HG02588 (cell line): ENCODE measurements around the gene LCK.
"Not testable (repeated sequence)": the region's sequence is repeated elsewhere in the genome, so short reads cannot be mapped to it uniquely, and the experiment has no call there.

Experiments
- ATAC-seq: cut with Tn5 transposase; IDR thresholded peaks from one replicate; pipeline ENCODE4 v1.9.1; 2021; ENCODE audit warnings: mild to moderate bottlenecking, moderate library complexity; ENCODE audit not compliant: unreplicated experiment

Gene LCK

DNA sequence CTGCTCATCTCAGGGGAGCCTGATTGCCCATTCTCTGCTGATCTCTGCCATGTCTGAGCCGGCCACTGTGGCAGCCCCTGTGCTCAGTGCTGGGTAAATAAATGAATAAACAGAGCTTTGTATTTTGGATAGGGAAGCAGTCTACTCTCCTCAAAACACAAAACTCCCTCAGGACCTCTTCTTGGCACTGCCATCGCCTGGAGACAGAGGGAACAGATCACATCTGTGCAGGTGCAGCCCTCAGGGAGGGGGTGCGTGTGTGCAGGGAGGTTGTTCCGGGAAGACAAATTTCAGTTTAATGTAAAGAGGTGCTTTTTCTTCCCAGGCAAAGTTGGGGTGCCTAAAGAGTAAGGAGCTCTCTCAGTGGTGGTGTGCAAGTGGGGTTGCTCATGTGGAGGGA lies 11.7 kb upstream of the LCK start:
- no peak for ATAC-seq

DNA sequence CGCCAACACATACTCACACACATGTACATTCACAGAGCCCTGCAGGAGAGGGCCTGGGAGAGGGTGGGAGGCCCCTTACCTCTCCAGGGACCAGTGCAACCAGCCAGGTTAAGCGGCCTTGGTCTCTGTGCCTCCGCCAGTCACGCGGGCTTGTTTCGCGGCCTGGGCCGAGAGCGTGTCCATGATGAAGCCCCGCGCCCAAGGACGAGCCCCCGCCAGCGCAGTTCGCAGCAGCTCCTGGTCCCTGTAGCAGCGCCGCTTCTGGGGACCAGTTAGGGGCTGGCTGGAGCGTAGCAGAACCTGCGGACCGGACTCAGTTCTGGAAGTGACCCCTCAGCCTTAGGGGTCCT lies 11.3 kb upstream of the LCK start:
- no peak for ATAC-seq

DNA sequence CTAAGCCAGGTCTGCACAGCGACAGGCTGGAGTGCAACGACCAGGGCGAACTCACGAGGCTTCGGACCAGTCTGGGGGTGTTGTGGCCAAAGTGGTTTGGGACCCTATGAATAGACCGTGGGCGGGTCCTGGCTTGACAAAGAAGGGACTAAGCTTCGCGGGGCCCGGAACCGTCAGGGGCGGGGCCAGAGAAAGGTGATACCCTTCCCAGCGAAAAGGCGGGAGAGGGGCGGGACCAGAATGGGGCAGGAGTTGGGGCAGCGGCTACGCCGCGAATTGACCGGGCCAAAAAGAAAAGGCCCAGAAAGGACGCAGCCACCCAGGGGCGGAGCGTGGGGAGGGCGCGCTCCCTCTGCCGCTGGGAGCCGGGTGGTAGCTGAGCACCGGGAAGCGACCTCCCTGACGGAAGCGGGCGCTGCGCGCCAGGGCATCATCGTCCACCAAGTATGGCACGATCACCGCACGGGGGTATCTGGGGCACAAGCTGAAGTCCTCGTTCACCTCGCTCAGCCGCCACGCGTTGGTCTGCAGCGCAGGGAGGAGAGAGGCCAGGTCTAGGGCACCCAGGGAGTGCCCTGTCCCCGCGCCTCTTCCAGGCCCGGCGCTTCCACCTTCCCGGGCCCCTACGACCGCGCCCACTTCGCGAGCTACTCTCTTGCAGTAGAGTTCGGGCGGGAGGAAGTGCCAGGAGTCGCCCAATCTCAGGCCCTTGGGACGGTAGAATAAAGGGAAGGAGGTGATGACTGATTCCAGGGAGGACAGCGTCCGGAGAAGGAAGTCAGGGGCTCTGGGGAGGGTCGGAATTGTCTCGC lies 10.7 kb upstream of the LCK start:
- ATAC-seq = peak; percentile 29

DNA sequence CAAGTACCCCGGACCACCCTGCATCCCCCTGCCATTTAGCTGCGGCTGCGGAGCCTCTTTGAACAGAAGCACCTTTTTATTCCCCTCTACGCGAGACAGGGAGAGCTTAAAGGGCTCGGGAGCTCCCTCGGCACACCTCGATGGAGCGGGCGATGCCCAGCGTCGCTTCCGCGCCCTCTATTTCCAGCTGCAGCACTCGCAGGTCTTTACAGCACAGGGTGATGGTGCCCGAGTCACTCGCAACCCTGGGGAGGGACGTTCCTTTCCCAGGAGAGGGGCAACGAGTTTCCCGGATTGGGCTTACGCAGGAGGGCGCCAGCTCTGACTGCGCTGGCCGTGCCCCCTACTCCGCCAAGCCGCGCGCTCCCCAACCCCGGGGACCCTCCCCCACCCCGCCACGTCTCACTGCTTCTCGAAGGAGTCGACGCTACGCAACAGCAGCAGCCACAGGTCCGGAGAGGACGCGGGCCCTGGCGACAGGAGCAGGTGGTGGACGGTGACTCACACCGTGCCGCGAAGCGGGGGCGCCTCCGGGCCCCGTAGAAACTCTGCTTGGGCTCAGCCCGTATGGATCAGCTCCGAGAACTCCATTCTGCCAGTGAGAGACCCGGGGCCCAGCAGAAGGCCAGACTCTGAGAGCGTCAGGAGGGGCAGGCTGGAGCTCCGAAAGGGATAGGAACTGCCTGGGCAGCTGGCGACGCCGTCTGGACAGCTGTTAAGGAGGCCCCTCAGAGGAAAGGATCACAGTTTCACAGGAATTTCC lies 9.9 kb upstream of the LCK start:
- ATAC-seq = peak; percentile 45

DNA sequence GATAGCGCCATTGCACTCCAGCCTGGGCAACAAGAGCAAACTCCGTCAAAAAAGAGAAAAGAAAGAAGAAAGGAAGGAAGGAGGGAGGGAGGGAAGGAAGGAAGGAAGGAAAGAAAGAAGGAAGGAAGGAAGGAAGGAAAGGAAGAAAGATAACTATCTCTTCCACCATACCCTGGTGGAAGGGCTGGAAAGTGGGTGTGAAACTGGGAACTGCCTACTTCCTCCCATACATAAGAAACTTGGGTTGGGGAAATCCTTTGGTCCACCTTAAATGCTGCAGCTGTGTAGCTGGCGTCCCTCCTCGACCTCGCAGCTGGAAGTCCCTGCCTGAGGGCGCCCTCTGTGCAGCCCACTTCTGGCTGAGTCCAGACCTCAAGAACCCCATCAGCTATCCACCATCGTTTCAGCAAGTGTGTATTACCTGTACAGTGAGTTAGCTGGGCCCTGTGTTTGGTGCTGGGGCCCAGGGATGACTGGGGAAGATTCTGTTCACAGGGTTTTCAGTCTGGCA lies 8.7 kb upstream of the LCK start:
- ATAC-seq = no peak

DNA sequence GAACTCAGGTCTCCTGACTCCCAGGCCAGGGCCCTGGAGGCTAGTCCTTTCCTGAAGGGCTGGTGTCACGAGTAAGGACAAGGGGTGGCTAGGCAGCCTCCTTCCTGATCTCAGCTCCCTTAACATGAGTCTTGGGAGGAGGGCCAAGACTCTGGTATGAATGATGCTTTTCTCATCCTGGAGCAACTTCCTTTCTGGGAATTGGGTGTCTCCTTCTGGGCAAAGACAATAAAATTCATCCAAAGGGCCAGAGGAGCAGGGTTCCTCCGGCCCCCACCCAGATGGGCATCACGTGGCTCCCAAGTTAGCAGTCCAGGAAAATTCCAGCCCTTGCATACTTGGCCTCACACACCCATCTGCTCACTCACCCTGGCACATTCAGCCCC lies 4.2 kb upstream of the LCK start, which contains the start of gene FAM167B:
Gene FAM167B (plus strand): TSS at position 335 of the 386 bp plus-strand sequence. CDS start 200 bp downstream, outside the sequence.
- ATAC-seq = no peak

DNA sequence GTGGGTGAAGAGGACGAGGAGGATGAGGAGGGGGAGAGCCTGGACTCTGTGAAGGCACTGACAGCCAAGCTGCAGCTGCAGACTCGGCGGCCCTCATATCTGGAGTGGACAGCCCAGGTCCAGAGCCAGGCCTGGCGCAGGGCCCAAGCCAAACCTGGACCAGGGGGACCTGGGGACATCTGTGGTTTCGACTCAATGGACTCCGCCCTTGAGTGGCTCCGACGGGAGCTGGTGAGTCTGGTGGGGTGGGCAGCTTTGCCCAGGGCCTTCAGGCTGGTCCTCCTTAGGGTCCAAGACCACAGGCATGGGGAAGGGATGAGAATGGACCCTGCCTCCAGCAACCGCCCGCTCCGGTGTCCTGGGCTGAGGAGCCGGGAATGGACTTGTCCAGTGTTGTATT lies 3.6 kb upstream of the LCK start:
- ATAC-seq = no peak

DNA sequence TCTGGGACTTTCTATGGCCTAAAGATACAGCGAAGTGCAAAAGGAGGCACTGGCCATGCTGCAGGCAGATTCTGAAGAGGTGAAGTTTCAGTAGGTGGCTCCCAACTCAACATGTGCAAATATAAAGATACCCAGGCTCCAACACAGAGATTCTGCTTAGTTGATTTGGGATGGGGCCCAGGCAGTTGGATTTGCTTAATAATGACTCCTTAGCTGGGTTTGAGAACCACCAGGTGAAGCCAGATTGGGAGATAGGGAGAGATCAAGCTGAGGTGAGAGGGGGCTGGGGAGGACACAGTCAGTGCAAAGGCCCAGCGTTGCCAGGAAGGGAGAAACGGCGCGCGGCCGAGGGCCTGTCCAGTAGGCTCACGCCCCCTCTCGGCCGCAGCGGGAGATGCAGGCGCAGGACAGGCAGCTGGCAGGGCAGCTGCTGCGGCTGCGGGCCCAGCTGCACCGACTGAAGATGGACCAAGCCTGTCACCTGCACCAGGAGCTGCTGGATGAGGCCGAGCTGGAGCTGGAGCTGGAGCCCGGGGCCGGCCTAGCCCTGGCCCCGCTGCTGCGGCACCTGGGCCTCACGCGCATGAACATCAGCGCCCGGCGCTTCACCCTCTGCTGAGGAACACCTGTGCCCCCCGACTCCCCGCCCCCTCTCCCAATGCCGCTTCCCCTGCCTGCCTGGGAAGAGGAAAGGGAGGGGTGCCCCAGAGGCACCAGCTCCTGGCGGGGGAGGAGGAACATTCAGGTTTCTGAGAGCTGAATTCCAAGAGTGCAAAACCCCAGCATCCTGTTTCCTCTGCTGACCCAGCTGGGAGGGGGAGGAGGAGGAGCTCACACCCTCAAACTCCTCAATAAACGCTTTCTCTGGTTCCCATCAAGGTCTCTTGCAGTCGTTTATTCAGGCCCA lies 2.8 kb upstream of the LCK start:
- ATAC-seq = no peak

DNA sequence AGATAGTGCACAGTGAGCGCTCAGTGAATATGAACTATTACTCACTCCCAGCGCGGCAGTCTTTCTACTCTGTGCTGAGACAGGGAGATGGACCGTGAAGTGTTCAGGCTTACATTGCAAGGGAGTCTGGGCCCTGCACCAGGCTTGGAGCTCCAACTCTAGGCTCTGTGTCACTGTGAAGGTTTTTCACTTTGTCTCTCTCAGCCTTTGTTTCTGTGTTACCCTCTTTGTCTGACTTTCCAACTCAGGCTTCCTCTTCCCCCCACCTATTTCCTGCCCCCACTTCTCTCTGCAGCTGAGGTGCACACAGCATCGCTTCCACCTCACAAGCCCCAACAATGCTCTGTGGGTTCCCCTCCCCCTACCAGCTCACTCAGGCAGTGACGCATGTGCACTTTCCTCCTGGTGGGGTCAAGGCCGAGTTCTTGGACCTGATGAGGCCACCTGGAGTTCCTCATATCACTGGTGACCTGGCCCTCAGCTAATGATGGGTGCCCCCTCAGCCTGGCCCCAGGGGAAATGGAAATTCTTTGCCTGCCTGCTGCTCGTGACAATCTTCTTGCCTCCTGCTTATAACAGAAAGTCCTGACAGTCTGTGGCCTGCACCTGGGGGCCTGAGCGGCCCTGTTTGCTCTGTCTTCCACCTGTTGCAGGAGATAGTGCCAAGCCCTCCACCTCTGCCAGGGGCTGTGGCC lies 1.1 kb upstream of the LCK start:
- ATAC-seq = peak; percentile 58

DNA sequence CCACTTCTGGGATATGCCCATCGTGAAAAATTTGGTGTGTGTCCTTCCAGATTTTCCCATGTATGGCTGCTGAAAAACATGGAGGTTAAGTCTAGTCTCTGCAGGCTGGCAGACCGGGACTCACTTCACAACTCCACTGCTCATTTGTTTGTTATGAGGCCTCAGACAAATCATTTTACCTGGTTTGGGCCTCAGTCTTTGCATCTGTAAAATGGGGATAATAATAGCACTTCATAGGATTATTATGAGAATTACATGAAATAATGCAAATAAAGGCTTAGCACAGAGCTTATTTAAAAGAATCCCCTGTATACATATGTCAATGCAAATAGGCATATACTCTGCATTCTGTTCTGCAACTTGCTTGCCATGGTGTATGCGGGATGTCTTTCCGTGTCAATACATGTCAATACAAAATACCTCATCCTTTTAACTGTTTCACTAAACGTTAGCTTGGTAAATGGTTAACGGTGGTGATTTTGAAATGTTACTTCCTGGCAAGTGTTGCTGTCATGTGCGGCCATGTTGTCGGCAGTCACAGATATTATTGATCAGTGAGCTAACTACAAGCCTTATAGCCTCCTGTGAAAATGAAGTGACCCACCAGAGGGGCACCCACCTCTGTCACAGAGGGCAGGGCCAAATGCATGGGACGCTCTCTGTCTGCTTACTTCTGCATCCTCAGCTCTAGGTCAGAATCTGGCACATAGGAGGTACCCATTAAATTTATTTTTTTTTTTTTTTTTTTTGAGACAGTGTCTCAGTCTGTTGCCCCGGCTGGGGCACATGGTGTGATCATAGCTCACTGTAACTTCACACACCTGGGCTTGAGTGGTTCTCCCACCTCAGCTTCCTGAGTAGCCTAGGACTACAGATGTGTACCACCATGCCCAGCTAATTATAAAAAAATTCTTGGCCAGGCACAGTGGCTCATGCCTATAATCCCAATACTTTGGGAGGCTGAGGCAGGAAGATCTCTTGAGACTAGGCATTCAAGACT lies 4.3 kb downstream of the LCK start:
- no peak for ATAC-seq

DNA sequence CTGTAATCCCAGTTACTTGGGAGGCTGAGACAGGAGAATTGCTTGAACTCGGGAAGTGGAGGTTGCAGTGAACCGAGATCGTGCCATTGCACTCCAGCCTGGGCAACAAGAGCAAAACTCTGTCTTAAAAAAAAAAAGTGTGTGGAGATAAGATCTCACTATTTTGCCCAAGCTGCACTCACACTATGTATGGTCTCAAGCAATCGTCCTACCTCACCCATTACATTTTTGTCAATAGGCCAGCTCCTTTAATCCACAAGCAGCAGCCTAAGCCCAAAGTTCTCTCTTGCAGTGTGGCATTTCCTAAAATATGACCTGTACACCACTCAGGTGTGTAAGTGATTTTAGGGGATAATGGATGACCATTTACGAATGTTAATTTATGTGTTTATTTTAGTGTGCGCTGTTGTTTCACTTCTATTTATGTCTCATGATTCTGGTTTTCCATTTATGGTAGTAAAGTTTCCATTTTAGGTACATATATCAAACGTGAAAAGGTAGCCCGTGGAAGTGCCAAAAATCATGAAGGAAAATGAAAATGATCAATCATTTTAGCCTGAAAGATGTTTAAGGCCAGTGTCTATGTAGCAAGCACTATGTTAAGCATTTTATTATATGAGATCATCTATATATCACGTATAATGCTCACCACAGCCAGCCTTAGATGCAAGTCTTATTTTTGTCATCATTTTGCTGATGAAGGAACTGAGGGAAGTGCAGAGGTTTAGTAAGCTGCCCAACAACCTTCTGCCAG lies 5.6 kb downstream of the LCK start:
- no peak for ATAC-seq

DNA sequence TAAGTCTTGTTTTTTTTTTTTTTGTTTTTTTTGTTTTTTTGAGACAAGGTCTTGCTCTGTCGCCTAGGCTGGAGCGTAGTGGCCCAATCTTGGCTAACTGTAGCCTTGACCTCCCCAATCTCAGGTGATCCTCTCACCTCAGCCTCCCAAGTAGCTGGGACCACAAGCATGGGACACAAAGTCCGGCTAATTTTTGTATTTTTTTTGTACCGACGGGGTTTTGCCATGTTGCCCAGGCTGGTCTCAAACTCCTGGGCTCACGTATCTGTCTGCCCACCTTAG lies 6.1 kb downstream of the LCK start:
- ATAC-seq = no peak

DNA sequence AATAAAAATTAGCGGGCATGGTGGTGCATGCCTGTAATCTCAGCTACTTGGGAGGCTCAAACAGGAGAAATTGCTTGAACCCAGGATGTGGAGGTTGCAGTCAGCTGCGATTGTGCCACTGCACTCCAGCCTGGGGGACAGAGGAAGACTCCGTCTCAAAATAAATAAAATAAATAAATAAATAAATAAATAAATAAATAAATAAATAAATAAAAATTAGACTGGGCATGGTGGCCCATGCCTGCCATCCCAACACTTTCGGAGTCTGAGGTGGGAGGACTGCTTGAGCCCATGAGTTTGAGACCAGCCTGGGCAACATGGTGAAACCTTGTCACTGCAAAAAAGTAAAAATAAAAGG lies 12.2 kb downstream of the LCK start:
- ATAC-seq = not testable (repeated sequence)

DNA sequence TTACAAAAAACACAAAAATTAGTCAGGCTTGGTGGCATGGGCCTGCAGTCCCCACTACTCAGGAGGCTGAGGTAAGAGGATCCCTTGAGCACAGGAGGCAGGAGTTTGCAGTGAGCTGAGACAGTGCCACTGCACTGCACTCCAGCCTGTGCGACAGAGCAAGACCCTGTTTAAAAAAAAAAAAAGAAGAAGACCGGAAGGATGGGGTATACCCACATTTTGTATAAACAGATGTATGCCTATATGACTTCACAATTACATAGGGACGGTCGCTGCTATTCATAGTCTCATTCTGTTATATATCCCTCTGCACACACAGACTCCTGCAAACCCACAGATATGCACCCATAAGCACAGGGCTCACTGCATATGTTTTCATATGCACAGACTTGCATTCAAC lies 12.7 kb downstream of the LCK start:
- no peak for ATAC-seq

DNA sequence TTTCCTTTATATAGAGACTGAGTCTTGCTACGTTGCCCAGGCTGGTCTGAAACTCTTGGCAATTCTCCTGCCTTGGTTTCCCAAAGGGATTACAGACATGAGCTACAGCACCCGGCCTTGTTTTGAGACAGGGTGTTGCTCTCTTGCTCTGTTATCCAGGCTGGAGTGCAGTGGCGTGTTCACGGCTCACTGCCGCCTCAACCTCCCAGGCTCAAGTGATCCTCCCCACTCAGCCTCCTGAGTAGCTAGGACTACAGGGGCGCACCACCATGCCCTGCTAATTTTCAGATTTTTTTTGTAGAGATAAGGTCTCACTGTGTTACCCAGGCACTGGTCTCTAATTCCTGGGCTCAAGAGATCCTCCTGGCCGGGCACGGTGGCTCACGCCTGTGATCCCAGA lies 14.8 kb downstream of the LCK start:
- no peak for ATAC-seq

DNA sequence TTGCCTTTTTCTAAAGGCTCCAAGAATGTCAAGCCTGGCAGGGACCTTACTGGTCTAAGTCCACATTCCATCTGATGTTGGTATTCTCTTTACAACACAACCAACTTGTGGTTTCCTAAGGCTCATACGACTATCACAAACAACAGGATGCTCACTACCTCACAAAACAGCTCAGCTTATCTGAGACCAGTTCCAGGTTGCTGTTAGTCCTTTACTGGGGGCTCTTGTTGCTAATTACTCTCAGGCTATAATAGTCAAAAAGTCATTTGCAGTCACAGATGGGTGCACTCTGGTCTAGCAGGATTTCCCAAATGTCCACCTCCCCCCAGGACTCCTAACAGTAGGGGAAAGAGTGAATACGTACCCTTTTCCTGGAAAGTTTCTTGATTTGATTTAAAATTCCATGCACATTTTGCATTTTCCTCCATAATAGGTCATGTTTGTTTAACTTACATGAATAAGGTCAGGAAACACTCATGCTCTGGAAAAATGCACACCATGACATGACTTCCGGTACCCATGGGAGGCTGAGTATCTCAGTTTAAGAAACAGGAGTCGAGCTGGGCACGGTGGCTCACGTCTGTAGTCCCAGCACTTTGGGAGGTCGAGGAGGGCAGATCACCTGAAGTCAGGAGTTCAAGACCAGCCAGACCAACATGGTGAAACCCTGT lies 16.0 kb downstream of the LCK start:
- no peak for ATAC-seq

DNA sequence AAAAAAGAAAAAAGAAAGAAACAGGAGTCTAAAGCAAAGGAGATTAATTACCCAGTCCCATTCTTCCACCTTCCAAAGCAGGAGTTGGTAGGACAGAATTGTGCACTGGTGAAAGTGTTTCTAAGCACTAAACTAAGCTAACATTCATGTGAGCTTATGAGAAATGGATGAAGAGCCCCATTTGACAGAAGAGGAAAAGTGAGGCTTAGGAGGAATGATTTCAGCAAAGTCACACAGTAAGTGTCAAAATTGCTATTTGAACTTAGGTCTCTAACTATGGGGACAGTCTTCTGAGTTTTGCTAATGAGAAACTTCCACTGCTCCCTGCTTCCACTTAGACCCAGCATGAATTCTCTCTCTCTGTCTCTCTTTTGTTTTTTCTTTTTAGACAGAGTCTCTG lies 18.7 kb downstream of the LCK start:
- no peak for ATAC-seq
